ENCODE data around the gene SLC49A3.

- TF ChIP-seq CTCF (conservative IDR thresholded peaks at IDR 0.05; ENCODE audit: low read length) (no peak), EZH2phosphoT487 (IDR thresholded peaks at IDR 0.05; ENCODE audit: borderline replicate concordance, low read depth, low read length) (no peak)
These were observed 33.3 kb upstream of the SLC49A3 start for GRCh38 chr4:722169-722725.
